GM21528 (cell line): Measurements from ENCODE around the gene PNKP.

Source experiments
- ATAC-seq: cut with Tn5 transposase; IDR thresholded peaks from one replicate; pipeline ENCODE4 v1.9.1; 2021; ENCODE audit warnings: mild to moderate bottlenecking, moderate library complexity; ENCODE audit not compliant: unreplicated experiment, low FRiP score

Gene PNKP

DNA sequence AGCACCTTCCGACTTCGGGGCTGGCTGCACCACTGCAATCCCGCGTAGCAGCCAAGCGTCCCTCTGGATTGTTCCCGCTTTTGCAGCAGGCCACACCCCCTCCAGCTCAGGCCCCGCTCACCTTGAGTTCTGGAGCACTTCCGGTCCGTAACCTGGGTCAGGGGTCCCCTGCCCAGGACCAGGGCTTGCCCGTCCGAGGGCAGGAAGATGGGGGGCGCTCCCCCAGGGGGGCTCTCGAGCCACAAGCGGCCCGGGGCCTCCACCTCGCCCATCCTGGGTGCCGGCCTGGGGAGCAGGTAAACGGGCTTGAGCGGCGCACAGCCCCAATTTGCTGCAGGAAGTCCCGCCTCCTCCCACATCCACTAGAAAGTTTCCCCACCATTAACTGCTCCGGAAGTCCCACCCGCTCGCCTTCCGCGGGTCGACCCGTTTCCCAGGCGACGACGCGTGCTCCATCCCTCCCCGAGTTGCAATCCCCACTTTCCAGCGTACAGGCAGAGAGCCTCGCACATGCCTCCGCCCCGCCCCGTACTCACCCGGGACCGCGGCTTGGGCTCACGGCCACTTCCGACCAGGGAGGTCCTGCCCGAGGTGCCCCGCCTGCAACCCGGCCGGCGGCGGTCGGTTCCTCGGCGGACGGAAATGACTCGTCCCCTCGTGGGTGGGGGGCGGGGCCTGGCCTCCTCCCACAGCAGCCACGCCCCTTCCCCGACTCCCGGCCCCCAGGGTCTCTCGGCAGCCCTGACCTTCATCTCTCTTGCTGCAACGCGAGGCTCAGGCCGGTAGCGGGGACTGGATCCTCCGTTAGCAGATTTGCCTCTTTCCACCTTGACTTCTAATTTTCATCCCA lies at the start of gene PNKP:
TSS of gene PNKP (minus strand) at position 644 of the 850 bp plus-strand sequence. CDS start at position 272, 372 bp downstream.
- ATAC-seq, result peak; percentile 39

DNA sequence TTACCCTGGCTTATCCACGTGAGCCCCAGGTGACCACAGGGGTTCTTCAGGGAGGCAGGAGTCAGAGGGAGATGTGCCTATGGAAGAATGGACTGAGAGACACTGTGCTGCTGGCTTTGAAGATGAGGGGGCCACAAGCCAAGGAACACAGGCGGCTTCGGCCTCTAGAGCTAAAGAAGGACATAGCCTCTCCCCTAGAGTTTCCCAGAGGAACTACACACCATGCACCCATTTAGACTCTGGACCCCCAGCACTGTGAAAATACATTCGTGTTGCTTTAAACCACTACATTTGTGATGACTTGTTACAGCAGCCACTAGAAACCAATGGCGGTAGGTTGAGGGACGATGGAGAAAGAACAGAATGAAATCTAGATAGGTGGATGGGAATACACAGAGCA lies 47.9 kb upstream of the PNKP start:
- ATAC-seq, result no peak

DNA sequence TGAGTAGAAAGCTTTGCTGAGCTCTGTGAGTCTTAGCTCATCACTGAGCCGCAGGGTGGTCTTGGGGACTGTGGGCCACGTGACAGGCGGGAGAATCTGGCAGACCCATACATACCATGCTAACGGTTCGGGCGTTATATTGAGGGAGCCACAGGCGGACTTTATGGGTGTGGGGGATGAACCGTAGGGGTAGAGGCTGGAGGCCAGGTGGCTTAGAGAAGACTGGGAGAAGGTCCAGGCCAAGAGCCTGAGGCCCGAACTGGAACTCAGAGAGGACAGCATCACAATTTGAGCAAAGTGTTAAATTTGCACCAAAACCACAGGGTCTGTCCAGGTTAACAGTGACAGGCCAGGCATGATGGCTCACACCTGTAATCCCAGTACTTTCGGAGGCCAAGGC lies 46.3 kb upstream of the PNKP start:
- no peak for ATAC-seq

DNA sequence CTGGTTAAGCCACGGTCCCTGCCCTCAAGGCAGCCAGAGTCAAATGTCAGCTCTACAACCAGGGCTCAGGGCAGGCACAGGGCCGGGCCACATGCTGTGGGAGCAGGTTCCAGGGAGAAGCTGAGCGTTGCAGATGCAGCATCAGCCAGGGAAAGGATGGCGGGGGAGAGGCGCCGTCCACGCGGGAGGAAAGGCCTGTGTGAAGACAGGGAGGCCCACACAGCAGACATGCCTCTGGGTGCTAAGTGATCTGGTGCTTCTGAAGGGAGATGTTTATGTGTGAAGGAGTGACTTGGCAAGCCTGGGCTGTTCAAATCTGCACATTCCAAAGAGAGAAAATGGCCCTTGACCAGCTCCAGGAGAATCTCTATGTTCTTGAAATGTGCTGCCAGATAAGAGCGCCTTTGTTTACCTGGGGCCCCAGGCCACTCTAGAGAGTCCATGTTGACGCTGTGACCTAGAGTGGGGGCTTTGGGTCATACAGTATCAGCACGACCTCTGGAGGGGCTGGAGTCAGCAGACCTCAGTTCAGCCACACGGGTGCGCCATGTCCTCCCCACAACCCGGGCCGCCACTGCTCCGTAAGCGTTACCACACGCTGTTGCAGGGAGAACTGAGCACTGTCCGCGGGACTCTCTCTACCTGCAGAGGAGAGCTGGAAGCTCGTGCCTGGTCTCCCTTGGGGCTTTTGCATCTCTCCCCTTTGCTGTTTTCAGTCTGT lies 45.7 kb upstream of the PNKP start:
- no peak for ATAC-seq

DNA sequence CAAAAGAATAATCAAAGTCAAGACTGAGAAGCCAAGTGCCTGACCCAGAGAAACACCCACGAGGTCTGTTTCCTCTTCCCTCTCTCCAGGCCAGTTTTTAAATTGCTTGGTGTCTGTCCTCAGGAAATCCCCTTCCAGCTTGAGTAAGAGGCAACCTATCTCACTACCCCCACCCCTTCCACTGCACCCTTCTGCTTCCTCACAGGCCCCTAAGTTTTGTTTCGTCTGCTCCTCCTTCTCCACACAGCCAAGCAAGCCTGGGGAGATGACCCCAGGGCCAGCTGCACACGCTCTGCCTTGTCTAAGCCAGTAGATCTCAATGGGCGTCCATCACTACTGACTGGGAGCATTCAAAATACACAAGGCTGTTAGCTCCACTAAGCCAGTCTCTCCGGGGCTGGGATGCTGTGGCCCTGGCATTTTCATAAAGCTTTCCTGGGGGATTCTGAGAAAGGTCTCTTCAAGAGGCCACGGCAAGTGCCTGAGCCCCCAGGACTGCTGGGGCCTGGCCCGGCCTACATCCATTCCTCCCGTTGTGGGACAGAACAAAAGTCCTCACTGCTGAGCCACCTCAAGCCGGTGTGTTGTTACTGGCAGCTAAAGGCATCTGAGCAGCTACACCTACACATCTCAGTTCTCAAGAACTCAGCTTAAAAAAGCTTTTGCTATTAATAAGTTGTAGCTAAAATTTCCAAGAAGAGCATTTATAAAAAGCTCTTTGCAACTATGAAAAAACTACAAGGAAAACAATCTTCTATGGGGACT lies 44.2 kb upstream of the PNKP start:
- ATAC-seq, result no peak

DNA sequence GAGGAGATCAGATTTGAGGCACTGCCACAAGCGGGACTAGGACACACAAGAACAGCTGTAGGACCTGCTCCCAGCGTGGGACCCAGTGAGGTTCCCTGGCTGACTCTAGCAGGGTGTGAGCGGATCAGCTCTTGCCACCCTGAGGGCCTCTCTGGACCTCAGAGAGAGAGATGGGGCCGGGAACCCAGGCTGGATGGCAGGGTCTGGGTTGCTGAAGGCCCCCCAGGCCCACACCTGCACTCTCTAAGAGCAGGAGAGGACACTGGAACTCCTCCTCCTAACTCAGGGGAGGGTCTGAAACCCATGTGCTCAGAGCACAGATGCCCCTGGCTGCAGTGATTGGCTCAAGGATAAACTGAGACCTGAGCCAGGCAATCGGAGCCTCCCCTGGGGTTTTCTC lies 42.8 kb upstream of the PNKP start:
- no peak for ATAC-seq

DNA sequence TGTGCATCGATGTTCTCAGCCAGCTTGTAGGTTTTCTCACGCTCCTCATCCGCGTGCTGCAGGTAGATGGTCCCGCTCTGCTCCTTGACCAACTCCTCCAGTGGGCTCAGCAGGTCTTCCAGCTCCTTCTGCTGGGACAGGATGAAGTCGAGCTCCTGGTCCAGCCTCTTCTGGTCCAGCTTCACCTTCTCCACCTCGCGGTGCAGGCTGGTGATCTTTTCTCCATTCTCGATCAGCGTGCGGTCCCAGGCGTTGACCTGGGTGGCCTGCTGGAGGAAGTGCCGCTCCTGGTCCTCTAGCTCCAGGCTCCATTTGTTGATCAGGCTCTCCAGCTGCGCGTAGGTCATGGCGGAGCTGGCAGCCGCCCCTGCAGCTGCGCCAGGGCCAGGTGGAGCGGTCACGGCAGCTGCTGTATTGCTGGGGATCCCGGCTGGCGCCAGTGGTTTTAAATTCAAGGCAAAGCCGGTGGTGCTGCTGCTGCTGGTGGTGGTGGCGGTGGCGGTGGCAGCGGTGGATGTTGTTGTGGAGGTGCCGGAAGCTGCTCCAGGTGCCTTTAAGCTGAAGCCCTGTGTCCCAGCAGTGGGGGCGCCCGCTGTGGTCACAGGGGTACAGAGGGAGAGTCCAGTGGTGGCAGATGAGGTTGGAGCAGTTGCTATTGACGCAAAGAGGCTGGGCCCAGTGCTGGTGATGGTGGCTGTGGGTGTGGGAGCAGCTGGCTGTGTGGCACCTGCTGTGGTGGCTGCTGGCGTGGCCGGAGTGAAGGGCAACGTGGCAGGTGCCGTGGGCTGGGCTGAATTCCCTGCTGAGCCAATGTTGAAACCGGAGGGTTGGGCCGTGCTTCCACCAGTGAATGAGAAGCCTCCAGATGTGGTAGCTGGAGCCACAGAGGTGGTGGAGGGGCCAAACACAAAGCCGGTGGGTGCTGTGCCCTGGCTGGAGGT lies 41.4 kb upstream of the PNKP start:
- ATAC-seq, result no peak

DNA sequence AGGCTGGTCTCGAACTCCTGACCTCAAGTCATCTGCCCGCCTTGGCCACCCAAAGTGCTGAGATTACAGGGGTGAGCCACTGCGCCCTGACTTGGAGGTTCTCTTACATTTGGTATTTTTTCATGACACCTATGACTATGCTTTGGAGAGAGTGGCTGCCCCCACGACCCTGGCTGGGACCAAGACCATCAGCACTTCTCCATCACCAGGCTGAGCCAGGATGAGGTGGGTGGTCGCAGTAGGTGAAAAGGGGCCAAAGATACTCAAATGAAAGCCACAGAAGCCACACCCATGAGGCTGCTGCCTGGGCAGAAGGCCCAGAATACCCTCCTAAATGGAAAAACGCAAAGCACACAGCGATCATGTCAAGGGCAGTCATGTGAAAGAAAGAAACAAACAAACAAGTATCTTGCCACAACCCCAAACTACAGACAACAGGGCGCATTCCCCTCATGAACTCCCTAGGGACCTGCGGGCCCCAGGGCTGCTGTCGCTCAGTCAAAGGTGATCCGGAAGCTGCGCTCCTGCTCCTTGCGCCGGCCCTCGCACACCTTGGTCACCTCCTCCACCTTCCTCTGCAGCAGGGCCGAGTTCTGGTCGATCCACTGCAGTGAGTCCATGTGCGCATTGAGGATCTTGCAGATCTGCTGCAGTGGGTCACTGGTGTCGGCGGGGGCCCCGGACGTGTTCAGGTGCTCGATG lies 40.5 kb upstream of the PNKP start:
- ATAC-seq, result no peak

DNA sequence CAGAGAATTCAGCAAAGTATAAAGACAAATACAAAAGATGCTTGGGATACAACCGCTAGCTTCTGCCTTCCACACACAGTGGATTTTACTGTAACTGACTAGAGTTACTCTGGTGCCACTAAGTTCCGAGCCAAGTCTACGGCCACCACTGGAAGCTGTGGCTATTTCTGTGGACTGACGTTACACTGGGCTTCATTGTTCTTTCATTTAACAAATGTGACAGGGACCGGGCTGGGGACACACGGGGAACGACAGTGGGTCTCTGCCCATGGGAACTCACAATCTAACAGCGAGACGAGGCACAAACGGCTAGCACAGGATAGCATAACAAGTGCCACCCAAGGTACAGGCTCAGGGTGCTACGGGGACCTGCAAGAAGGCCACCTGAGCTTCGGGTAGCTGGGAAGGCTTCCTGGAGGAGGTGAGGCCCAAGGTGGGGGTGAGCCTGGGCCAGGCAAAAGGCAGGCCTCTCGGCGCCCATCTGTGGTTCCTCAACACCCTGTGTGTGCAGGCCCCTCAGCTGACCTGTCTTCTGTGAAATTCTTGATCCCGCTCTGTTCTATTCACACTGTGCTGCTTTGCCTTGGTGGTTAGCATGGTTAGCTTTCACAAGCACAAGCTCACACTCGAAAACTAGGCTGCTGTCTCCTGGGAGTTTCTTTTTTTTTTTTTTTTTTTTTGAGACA lies 39.6 kb upstream of the PNKP start:
- no peak for ATAC-seq

DNA sequence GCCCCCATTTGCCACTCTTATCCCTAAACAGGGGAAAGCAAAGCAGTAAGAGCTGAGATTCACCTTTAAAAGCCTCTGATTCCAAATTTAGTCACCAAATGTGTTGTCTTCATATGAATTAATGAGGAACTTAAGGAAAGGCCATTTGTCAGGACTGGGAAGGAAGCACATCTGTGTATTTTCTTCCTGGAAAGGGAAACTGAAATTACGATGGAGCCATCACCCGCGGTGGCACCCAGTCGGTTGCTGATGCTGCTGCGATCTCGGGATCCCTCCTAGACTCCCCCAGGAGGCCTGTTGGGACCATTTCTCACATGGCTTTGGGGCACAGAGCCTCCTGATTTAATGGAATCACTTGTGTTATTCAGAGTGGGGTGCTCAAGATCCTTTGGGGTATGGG lies 36.8 kb upstream of the PNKP start:
- no peak for ATAC-seq

DNA sequence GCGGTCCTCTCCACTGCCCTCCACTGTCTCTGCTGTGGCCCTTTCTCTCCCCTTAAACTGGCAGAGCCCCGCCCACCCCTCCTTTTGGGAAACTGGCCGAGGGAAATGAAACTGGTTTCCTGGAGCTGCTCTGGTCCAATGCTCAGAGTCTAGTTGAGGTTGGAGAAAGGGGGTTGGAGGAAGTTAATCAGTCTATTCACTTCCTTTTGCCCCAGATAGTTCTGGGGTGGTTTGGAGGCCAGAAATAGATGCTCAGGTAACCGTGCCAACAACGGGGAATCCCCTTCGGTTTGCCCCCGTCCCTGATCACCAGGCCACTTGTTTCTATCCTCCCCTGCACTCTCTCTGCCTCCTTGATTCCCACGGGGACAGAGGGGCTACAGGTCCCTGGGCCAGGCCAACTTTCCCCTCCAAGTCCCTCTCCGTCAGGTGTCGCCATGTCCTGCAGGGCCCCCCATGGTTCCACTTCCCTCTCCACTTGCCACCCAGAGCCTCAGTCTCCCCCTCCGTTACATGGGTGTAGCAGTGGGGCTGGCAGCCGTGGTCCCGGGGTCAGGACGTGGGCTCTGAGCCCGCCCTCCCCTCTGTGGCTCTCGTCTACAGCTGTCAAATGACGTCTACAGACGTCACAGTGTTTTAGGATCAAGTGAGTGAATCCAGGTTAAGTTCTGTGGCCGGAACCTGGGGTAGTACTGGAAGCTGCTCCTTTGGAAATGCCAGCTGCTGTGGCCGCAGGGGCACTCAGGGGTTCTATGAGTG lies 29.7 kb upstream of the PNKP start, which contains the start of gene IL4I1:
TSS of gene IL4I1 (minus strand) at position 25 of the 759 bp plus-strand sequence. CDS start 727 bp downstream, outside the sequence.
- peak; percentile 48 for ATAC-seq

DNA sequence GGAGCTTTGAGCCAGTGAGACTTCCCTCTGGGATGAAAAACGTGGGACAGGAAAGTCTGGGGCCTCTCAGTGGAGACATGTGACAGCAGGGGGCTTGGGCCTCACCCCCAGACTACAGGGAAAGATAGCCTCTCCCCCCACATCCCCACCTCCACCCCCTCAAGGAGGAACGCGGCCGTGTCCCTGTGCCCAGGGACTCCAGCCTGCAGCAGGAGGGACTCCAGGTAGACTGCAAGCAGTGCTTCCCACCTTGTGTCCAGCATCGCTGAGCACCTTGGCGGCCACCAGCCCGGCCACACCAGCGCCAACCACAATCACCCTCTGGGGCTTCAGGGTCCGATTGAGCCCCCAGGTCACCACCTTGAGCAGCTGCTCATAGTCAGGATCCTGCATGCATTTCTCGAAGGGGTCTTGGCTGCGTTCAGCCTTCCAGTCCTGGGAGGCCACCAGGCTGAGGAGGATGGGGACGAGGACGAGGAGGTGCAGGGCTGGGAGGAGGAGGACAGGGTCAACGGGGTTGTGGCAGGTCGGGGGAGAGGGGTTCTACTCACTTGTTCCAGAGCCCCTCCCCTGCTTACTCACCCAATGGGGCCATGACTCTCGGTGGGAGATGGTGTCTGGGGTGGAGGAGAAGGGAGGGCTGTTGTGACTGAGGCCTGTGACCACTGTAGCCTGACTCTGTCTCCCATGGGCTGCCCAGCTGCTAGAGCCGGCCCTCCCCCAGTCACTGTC lies 28.4 kb upstream of the PNKP start:
- no peak for ATAC-seq

DNA sequence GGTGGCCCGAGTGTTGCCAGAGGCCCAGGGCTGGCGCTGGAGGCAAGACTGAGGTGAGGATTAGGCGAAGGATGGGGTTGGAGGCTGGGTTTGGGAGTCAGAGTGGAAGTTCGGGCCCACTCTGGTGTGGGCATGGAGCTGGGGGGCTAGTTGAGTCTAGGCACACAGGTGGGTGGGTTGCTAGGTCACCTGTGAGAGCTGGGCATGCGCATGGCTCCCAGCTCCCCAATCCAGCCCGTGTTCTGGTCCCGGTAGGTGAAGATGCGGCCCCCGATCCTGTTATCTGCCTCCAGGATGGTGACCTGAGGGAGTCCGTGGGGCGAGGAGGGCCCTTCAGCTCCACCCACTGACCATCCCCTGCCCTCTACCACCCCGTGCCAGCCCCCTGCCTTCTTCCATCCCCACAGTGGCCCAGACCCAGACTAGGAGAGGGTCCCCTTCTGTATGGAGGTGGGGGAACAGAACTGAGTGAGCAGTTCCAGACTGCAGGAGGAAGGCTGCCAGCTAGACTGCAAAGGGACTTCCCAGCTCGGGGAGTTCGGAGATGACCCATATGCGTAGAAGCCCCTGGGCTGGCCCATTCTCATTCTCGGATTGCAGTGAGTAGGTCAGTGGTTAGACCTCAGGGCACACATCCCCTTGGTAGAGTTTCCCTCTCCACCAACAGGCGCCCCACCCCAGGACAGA lies 27.6 kb upstream of the PNKP start:
- ATAC-seq, result no peak

DNA sequence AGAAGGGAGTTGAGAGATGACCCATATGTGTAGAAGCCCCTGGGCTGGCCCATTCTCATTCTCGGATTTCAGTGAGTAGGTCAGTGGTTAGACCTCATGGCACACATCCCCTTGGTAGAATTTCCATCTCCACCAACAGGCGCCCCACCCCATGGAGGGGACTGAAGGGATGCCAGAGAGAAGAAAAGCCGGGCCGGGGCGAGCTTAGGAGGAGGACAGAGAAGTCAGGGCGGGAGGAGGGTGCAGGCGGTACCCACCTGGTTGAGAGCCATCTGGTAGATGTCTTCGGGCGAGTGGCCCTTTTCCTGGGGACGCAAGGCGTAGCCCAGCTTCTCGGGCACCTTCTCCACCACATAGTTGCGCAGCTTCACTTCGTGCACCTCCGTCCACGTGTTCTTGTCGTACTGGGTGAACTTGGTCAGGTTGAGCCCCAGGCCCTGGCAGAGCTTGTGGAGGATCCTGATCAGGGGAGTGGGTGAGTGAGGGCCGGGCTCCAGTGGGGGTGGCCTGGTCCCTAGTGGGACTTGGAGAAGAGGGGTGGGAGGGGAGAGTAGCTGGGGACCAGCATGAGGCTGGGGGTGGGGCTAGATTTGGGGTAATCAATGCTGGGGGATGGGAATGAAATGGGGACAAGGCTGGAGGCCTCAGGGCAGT lies 26.8 kb upstream of the PNKP start:
- ATAC-seq, result no peak

DNA sequence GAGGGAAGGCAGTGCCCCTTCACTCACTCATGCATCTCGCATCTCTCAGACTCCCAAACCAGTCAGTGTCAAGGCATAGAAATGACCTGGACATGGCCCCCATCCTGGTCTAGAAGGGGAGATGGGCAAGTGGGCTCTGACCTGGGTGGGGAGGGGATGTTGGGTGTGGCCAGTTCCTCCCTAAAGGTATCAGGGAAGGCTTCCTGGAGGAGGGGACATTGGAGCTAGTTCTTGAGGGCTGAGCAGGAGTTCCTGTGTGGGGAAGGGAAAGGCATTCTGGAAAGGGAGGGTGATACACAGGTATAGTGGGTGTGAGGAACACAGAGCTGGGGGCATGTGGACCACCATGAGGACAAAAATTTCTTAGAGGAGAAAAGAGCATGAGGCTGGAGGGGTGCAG lies 25.3 kb upstream of the PNKP start:
- no peak for ATAC-seq

DNA sequence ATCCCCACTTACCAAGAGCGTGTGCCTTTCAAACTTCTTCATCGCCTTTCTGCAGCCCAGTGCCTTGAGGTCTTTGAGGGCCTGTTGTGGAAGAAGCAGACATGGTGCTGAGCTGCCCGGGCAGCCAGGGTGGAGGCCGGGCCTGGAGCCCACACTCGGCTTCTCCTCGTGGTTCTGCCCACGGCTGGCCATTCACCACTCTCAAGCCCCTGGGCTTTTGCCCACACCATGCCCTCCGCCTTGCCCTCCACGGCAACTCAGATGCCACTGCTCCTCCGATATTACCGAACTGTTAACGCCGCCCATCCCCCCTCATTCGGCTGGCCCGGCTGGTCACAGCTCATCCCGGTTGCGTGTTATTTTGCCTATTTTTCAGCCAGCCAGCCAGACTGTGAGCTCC lies 24.0 kb upstream of the PNKP start:
- no peak for ATAC-seq
